Hematopoietic multipotent progenitor cell treated with erythropoietin and hydrocortisone succinate and interleukin-3 and kit ligand, for 17 days (in vitro differentiated cells): ENCODE measurements around the gene COPS6.
A peak's percentile ranks its signal among the peaks of the same experiment; 100 is the strongest.

Experiments
- DNase-seq: peaks from one replicate; pipeline ENCODE4 v3.0.0-alpha.2; 2015; ENCODE audit warnings: low spot score

COPS6 gene

GRCh38 chr7:100088621-100089457 lies at the start of gene COPS6:
Gene COPS6 (plus strand): TSS chr7:100088969. CDS start chr7:100088991, 22 bp downstream.
- peak; percentile 81 for DNase-seq

GRCh38 chr7:100040575-100040974 lies 48.2 kb upstream of the COPS6 start:
- no peak for DNase-seq

- peak; percentile 14 for DNase-seq
These were observed 44.1 kb upstream of the COPS6 start for GRCh38 chr7:100044718-100045117.

- DNase-seq = no peak
These were observed 40.1 kb upstream of the COPS6 start for GRCh38 chr7:100048680-100049079.

- peak; percentile 86 for DNase-seq
These were observed 39.1 kb upstream of the COPS6 start, which contains the start of gene ZSCAN21 for GRCh38 chr7:100049441-100050291. Gene ZSCAN21 (plus strand): TSS chr7:100049774. CDS start chr7:100057007, 7,233 bp downstream.

GRCh38 chr7:100051611-100052010 lies 37.2 kb upstream of the COPS6 start:
- DNase-seq = no peak

- DNase-seq = peak; percentile 65
These were observed 35.6 kb upstream of the COPS6 start for GRCh38 chr7:100053215-100053614.

GRCh38 chr7:100057006-100057405 lies 31.8 kb upstream of the COPS6 start:
- DNase-seq = no peak

- DNase-seq = no peak
These were observed 29.5 kb upstream of the COPS6 start for GRCh38 chr7:100059251-100059739.

- DNase-seq = peak; percentile 67
These were observed 27.1 kb upstream of the COPS6 start for GRCh38 chr7:100061518-100062193.

GRCh38 chr7:100063376-100063775 lies 25.4 kb upstream of the COPS6 start:
- no peak for DNase-seq

GRCh38 chr7:100064162-100064561 lies 24.6 kb upstream of the COPS6 start:
- DNase-seq = no peak

- peak; percentile 21 for DNase-seq
These were observed 23.1 kb upstream of the COPS6 start for GRCh38 chr7:100065452-100066186.

GRCh38 chr7:100066953-100067352 lies 21.8 kb upstream of the COPS6 start:
- DNase-seq = no peak

- no peak for DNase-seq
These were observed 18.8 kb upstream of the COPS6 start for GRCh38 chr7:100069991-100070390.

GRCh38 chr7:100071018-100071723 lies 17.6 kb upstream of the COPS6 start:
- DNase-seq = no peak

GRCh38 chr7:100072462-100072861 lies 16.3 kb upstream of the COPS6 start:
- DNase-seq = no peak

- no peak for DNase-seq
These were observed 13.9 kb upstream of the COPS6 start for GRCh38 chr7:100074841-100075240.

- no peak for DNase-seq
These were observed 13.4 kb upstream of the COPS6 start for GRCh38 chr7:100075418-100075817.

GRCh38 chr7:100077205-100077604 lies 11.6 kb upstream of the COPS6 start:
- no peak for DNase-seq
